WTC11 (cell line): ENCODE results near the gene DLL4. TPM values are rescaled to one million over a fixed set of nuclear protein-coding genes. Genes with fewer than 3 reads are reported as not detected.

ENCODE experiments used
- ATAC-seq: fragments of 200-7000 bp; cut with Tn5 transposase; 2 replicates; pipeline ENCODE4 v1.10.0; 2021; ENCODE audit warnings: mild to moderate bottlenecking, moderate library complexity
- CTCF ChIA-PET: fragments of 300-600 bp; sonication (Branson Sonifier 250); formaldehyde crosslinking; loops from one replicate; lab custom pipeline; 2021; ENCODE audit warnings: antibody characterized with exemption; lab: Charles Lee
- POLR2A ChIA-PET: fragments of 350-600 bp; sonication (Branson Sonifier 250); formaldehyde crosslinking; loops from one replicate; lab custom pipeline; 2021; ENCODE audit warnings: antibody characterized with exemption; lab: Charles Lee
- DNase-seq: peaks from one replicate; pipeline ENCODE4 v3.0.0; 2021; ENCODE audit warnings: low spot score
- H3K27ac Mint-ChIP-seq: 2 replicates; pipeline ENCODE4 v1.8.0; 2021; ENCODE audit warnings: mixed read lengths
- H3K27me3 Mint-ChIP-seq: 2 replicates; pipeline ENCODE4 v1.8.0; 2021; ENCODE audit warnings: low read depth, mild to moderate bottlenecking, moderate library complexity, mixed read lengths
- H3K36me3 Mint-ChIP-seq: 2 replicates; pipeline ENCODE4 v1.8.0; 2021; ENCODE audit warnings: mixed read lengths
- H3K4me1 Mint-ChIP-seq: 2 replicates; pipeline ENCODE4 v1.8.0; 2022; ENCODE audit warnings: mixed read lengths
- H3K4me3 Mint-ChIP-seq: 2 replicates; pipeline ENCODE4 v1.8.0; 2021; ENCODE audit warnings: mild to moderate bottlenecking, moderate library complexity, mixed read lengths
- H3K9me3 Mint-ChIP-seq: 2 replicates; pipeline ENCODE4 v1.8.0; 2021; ENCODE audit warnings: mixed read lengths
- ATF3 ChIP-seq: sonication (generic); formaldehyde crosslinking; conservative IDR thresholded peaks from 2 replicates; pipeline ENCODE4 v1.8.1; 2022; ENCODE audit warnings: mild to moderate bottlenecking, missing genetic modification reagents
- CTCF ChIP-seq: fragments of 200-600 bp; IDR thresholded peaks from 2 replicates; pipeline ENCODE4 v1.8.0; 2022; ENCODE audit warnings: antibody characterized with exemption
- E2F1 ChIP-seq: sonication (generic); formaldehyde crosslinking; IDR thresholded peaks from 2 replicates; pipeline ENCODE4 v1.8.0; 2022; ENCODE audit warnings: mild to moderate bottlenecking, missing genetic modification reagents
- GTF2I ChIP-seq: fragments of 250-450 bp; sonication (Bioruptor Pico); conservative IDR thresholded peaks from 2 replicates; pipeline ENCODE4 v1.4.0; 2021; ENCODE audit warnings: mild to moderate bottlenecking
- HMGXB4 ChIP-seq: sonication (generic); formaldehyde crosslinking; IDR thresholded peaks from 2 replicates; pipeline ENCODE4 v1.8.1; 2023; ENCODE audit warnings: mild to moderate bottlenecking, moderate library complexity, missing genetic modification reagents
- JAZF1 ChIP-seq: fragments of 250-450 bp; sonication (Bioruptor Pico); IDR thresholded peaks from 2 replicates; pipeline ENCODE4 v1.9.0; 2021; ENCODE audit warnings: moderate library complexity, mild to moderate bottlenecking, inconsistent platforms
- KAT7 ChIP-seq: sonication (generic); formaldehyde crosslinking; IDR thresholded peaks from 2 replicates; pipeline ENCODE4 v1.8.1; 2023; ENCODE audit warnings: missing genetic modification reagents, mild to moderate bottlenecking, borderline replicate concordance
- NFYB ChIP-seq: sonication (generic); formaldehyde crosslinking; conservative IDR thresholded peaks from 2 replicates; pipeline ENCODE4 v1.8.0; 2022; ENCODE audit warnings: low read depth, missing genetic modification reagents
- NR1H2 ChIP-seq: sonication (generic); formaldehyde crosslinking; IDR thresholded peaks from 2 replicates; pipeline ENCODE4 v1.9.0; 2021; ENCODE audit warnings: mild to moderate bottlenecking, moderate library complexity, missing genetic modification reagents
- OVOL2 ChIP-seq: fragments of 250-450 bp; sonication (Bioruptor Pico); IDR thresholded peaks from 2 replicates; pipeline ENCODE4 v1.9.0; 2021; ENCODE audit warnings: mild to moderate bottlenecking, borderline replicate concordance
- SOX15 ChIP-seq: fragments of 250-450 bp; sonication (Bioruptor Pico); IDR thresholded peaks from 2 replicates; pipeline ENCODE4 v1.9.0; 2021; ENCODE audit warnings: mild to moderate bottlenecking
- USF1 ChIP-seq: sonication (generic); formaldehyde crosslinking; IDR thresholded peaks from 2 replicates; pipeline ENCODE4 v1.8.0; 2022; ENCODE audit warnings: mild to moderate bottlenecking, missing genetic modification reagents
- USF2 ChIP-seq: sonication (generic); formaldehyde crosslinking; IDR thresholded peaks from 2 replicates; pipeline ENCODE4 v1.8.1; 2023; ENCODE audit warnings: mild to moderate bottlenecking, missing genetic modification reagents, moderate library complexity
- ZNF219 ChIP-seq: sonication (generic); formaldehyde crosslinking; IDR thresholded peaks from 2 replicates; pipeline ENCODE4 v1.8.0; 2023; ENCODE audit warnings: missing genetic modification reagents, mild to moderate bottlenecking, borderline replicate concordance
- ZNF263 ChIP-seq: sonication (generic); formaldehyde crosslinking; IDR thresholded peaks from 2 replicates; pipeline ENCODE4 v1.8.1; 2022; ENCODE audit warnings: low read depth, mild to moderate bottlenecking, moderate library complexity, missing genetic modification reagents
- ZNF423 ChIP-seq: fragments of 250-450 bp; sonication (Bioruptor Pico); IDR thresholded peaks from 2 replicates; pipeline ENCODE4 v2.1.2; 2022; ENCODE audit warnings: mild to moderate bottlenecking, moderate library complexity
- total RNA-seq: library from RNA; stranded (reverse); gene quantifications from 3 replicates; pipeline ENCODE4 v1.2.3, GENCODE V29; 2021

DLL4 gene
- total RNA-seq, 1 experiment from 2014 or later, result 0.94 TPM

GRCh38 chr15:40894681-40895448 lies 34.3 kb upstream of the DLL4 start:
- peak overlapping the region; percentile 99 for H3K27ac Mint-ChIP-seq
- 0 out of 2 replicates have a peak, but pooled peaks have one; percentile 22 for TF ChIP-seq HMGXB4 (CRISPR knock-in tag)
- TF ChIP-seq KAT7 (CRISPR knock-in tag), result peak; percentile 51; the same call in 1 of the 2 replicates
- TF ChIP-seq SOX15 (CRISPR knock-in tag), result no peak
- ChIA-PET POLR2A (interaction anchor here (0.6 to 2.4 kb wide), 12 partner anchors 8 to 219 kb away, joined by 3 to 18 read pairs (median 8); partner anchors contain the start of genes CHAC1, GCHFR, RAD51 and RHOV), CTCF (interaction anchor here (0.5 to 6.4 kb wide), 60 partner anchors 10 to 558 kb away, joined by 3 to 500 read pairs (median 6); partner anchors contain the start of genes CCDC32, CHAC1, DLL4 and DNAJC17)
- H3K4me3 Mint-ChIP-seq, result peak overlapping the region; percentile 97
- peaks cover 17% of the 10 kb centered on the region for H3K27me3 Mint-ChIP-seq
- H3K36me3 Mint-ChIP-seq, result peaks cover 32% of the 10 kb centered on the region
- DNase-seq (peak; percentile 73), ATAC-seq (peak; percentile 53)
- no peaks in the 10 kb centered on the region for H3K9me3 Mint-ChIP-seq
- peaks cover 13% of the 10 kb centered on the region for H3K4me1 Mint-ChIP-seq

- Mint-ChIP-seq H3K4me1 (peaks cover 7% of the 10 kb centered on the region), H3K27me3 (no peaks in the 10 kb centered on the region)
These were observed 29.5 kb upstream of the DLL4 start for GRCh38 chr15:40899536-40900207.

GRCh38 chr15:40900256-40901052 lies 28.7 kb upstream of the DLL4 start:
- TF ChIP-seq USF2 (no peak), ZNF263 (CRISPR knock-in tag) (no peak), JAZF1 (CRISPR knock-in tag) (no peak), NR1H2 (CRISPR knock-in tag) (no peak), CTCF (no peak), ZNF423 (no peak), USF1 (CRISPR knock-in tag) (no peak), OVOL2 (CRISPR knock-in tag) (no peak), GTF2I (no peak), ATF3 (CRISPR knock-in tag) (no peak), NFYB (no peak), E2F1 (CRISPR knock-in tag) (no peak)
- DNase-seq, result no peak
- Mint-ChIP-seq H3K36me3 (peaks cover 52% of the 10 kb centered on the region), H3K27me3 (no peaks in the 10 kb centered on the region), H3K9me3 (no peaks in the 10 kb centered on the region), H3K4me1 (peaks cover 1% of the 10 kb centered on the region; the same call in 1 of the 2 replicates), H3K27ac (no peak overlapping the region), H3K4me3 (no peak overlapping the region)
- ChIA-PET CTCF (interaction anchor here (1.1 to 1.6 kb wide), 4 partner anchors 15 to 42 kb away, joined by 3 to 7 read pairs (median 4); no protein-coding TSS in a partner anchor), POLR2A (interaction anchor here (0.5 to 0.6 kb wide), 2 partner anchors 68 to 166 kb away, joined by 5 to 8 read pairs; no protein-coding TSS in a partner anchor)
- ATAC-seq, result no peak

More at GRCh38 chr15:40899536-40900207, 29.5 kb upstream of the DLL4 start:
- POLR2A ChIA-PET, result interaction anchor here (0.6 kb wide), 1 partner anchor 167 kb away, joined by 8 read pairs; no protein-coding TSS in a partner anchor
- no peak for ATAC-seq
- no peaks in the 10 kb centered on the region for H3K9me3 Mint-ChIP-seq
- peaks cover 54% of the 10 kb centered on the region for H3K36me3 Mint-ChIP-seq
- CTCF ChIA-PET, result interaction anchor here (1.1 to 6.4 kb wide), 5 partner anchors 15 to 42 kb away, joined by 3 to 500 read pairs (median 4); no protein-coding TSS in a partner anchor
- no peak for TF ChIP-seq ZNF219 (CRISPR knock-in tag)
- H3K27ac Mint-ChIP-seq, result no peak overlapping the region
- no peak overlapping the region for H3K4me3 Mint-ChIP-seq
- DNase-seq, result no peak
